HepG2 (cell line): ENCODE data around the gene ZFAND3.

Experiments used
- POLR2A ChIP-seq, 2 experiments: IDR thresholded peaks; 2 replicates each; pipeline ENCODE4 v1.6.1; 2011; ENCODE audit warnings: low read depth in 2 of 2, low read length in 2 of 2, mild to moderate bottlenecking in 1 of 2, moderate library complexity in 1 of 2; ENCODE audit not compliant: insufficient read depth in 1 of 2
- TCF12 ChIP-seq, 2 experiments: fragments of 450-650 bp in 1 of 2; sonication (generic) in 1 of 2; formaldehyde crosslinking in 1 of 2; IDR thresholded peaks; 2 replicates each; pipeline versions ENCODE4 v1.6.1 to v1.8.0; 2017 to 2022; ENCODE audit warnings: antibody characterized with exemption in 1 of 2, mild to moderate bottlenecking in 1 of 2, missing genetic modification reagents in 1 of 2, moderate library complexity in 1 of 2
- ZNF274 ChIP-seq: sonication (generic); formaldehyde crosslinking; IDR thresholded peaks from 2 replicates; pipeline ENCODE4 v1.5.1; 2020; ENCODE audit warnings: mild to moderate bottlenecking, missing genetic modification reagents
- ZNF30 ChIP-seq: sonication (generic); formaldehyde crosslinking; IDR thresholded peaks from 2 replicates; pipeline ENCODE4 v1.5.0; 2020; ENCODE audit warnings: mild to moderate bottlenecking, missing genetic modification reagents
- ZSCAN30 ChIP-seq: sonication (generic); formaldehyde crosslinking; IDR thresholded peaks from 2 replicates; pipeline ENCODE4 v1.5.0; 2020; ENCODE audit warnings: mild to moderate bottlenecking, missing genetic modification reagents

GRCh38 chr6:38179300-38179699, 359.8 kb downstream of the ZFAND3 start:
- TF ChIP-seq ZSCAN30 (CRISPR knock-in tag) (no peak), POLR2A (IDR thresholded peaks at IDR 0.05; ENCODE audit: insufficient read depth in 1 of 2, low read depth in 2 of 2, low read length in 2 of 2) (no peak), ZNF30 (CRISPR knock-in tag) (no peak), TCF12 (IDR thresholded peaks at IDR 0.05) (no peak), TCF12 (CRISPR knock-in tag; IDR thresholded peaks at IDR 0.05) (no peak), ZNF274 (CRISPR knock-in tag) (no peak)
